ENCODE results near the gene MAGEB4.
"Not testable (repeated sequence)": the region's sequence is repeated elsewhere in the genome, so short reads cannot be mapped to it uniquely, and the experiment has no call there.

MAGEB4 gene, protein sequence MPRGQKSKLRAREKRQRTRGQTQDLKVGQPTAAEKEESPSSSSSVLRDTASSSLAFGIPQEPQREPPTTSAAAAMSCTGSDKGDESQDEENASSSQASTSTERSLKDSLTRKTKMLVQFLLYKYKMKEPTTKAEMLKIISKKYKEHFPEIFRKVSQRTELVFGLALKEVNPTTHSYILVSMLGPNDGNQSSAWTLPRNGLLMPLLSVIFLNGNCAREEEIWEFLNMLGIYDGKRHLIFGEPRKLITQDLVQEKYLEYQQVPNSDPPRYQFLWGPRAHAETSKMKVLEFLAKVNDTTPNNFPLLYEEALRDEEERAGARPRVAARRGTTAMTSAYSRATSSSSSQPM

DNA sequence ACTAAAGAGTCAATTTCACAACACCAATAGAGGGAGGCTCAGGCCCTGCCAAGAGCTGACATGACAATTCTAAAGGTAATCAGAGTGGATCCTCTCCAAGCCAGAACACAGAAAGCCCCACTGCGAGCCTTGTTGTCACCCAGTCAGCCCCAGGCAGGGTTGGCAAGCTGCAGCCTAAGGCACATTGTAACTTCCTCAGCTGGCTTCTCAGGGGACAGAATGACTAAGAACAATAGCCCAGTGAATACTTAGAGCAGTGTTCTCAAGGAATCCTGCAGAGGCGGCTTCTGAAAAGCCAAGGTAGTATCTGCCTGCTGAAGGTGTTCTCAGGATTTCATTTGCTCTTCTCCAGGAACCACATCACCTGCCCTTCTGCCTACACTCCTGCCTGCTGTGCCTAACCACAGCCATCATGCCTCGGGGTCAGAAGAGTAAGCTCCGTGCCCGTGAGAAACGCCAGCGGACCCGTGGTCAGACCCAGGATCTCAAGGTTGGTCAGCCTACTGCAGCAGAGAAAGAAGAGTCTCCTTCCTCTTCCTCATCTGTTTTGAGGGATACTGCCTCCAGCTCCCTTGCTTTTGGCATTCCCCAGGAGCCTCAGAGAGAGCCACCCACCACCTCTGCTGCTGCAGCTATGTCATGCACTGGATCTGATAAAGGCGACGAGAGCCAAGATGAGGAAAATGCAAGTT lies at the start of gene MAGEB4:
Gene MAGEB4, plus strand, starts transcription at position 277 of the 692 bp plus-strand sequence. Its CDS starts 136 bp downstream, at position 413.
- no peak for DNase-seq (ENCODE audit: low read depth)

DNA sequence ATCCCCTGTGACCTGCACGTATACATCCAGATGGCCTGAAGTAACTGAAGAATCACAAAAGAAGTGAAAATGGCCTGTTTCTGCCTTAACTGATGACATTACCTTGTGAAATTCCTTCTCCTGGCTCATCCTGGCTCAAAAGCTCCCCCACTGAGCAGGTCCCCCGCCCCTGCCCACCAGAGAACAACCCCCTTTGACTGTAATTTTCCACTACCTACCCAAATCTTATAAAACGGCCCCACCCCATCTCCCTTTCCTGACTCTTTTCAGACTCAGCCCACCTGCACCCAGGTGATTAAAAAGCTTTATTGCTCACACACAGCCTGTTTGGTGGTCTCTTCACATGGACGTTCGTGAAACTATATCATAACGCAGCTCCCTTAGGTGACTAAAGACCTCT lies 47.9 kb upstream of the MAGEB4 start:
- DNase-seq (ENCODE audit: low read depth) = not testable (repeated sequence)

DNA sequence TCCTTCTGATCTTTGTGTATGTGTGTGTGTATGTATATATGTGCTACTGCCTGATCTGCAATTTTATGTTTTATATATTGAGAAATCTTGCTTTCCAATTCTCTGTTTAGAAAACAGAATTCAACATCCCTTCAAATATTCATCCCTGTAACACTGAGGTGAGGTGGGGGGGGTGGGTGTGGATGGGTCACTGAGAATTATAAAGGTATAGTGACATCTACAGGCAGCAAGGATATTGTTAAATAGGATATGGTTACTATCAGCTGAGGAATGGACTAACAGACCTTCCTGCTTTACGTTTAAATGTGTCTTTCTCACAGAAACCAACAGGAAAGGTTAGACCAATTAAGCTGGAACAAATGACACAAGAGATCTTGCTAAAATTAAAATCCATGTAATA lies 45.5 kb upstream of the MAGEB4 start:
- no peak for DNase-seq (ENCODE audit: low read depth)

DNA sequence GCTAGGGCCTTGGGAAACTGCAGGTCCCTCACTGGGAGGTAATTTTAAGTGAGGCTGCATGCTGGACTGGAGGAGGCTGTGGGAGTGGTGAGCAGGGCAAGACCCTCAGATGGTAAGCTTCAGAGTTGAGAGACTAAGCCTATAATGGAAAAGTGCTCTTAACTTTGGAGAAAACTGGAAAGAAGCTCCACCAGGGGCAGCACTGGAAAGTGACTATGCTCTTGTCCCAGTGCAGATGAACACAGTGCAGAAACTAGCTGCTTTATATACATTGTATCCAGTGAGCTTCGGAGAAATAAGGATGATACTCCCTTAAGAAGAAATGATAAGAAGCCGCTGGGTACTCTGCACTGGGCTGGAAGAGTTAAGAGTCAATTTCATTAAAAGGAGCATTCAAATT lies 29.6 kb upstream of the MAGEB4 start:
- no peak for DNase-seq (ENCODE audit: low read depth)

DNA sequence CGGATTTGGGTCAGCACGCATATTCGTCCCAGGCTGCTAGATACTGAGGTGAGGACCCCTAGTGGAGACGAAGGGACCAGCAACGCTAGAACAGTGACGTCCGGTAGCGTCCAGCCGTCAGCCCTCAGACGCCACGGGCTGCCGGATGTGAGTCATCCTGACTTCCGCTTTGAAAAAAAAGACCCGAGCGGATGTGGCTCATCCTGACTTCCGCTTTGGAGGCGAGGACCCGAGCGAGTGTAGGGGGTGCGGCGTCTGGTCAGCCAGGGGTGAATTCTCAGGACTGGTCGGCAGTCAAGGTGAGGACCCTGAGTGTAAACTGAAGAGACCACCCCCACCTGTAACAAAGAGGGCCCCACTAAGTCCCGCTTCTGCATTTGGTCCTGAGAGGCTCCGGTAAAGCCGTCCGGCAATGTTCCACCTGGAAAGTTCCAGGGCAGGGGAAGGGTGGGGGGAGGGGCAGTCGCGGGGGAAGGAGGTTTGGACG lies 26.4 kb upstream of the MAGEB4 start, which contains the start of gene MAGEB2:
Gene MAGEB2, plus strand, starts transcription at position 207 of the 487 bp plus-strand sequence. CDS start 3,018 bp downstream, outside the sequence.
- DNase-seq (ENCODE audit: low read depth) = no peak

DNA sequence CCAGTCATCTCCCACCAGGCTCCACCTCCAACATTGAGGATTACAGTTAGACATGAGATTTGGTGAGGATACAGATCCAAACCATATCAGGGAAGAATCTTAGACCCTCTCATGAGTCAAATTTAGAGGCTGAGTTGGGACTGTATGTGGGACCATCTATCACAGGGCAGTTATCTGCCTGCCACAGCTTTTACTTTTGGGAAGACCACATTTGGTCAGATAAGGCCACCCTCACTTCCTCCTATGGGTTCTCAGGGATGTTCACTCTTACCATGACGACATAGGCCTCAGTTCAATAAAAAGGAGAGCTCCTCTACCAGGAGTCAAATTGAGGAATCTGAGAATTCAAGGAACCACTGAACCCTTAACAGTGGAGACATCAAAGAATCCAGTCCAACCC lies 24.3 kb upstream of the MAGEB4 start:
- no peak for DNase-seq (ENCODE audit: low read depth)

DNA sequence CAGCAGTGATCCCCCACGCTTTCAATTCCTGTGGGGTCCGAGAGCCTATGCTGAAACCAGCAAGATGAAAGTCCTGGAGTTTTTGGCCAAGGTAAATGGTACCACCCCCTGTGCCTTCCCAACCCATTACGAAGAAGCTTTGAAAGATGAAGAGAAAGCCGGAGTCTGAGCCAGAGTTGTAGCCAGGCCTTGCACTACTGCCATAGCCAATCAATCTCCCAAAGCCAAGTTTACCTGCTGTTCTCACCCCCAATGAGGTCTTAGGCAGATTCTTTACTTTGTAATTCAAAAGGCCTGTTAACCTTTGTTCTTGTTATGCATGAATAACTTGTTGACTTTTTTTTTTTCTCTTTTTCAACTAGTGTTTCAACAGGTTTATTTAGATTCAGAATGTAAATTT lies 22.4 kb upstream of the MAGEB4 start:
- no peak for DNase-seq (ENCODE audit: low read depth)

DNA sequence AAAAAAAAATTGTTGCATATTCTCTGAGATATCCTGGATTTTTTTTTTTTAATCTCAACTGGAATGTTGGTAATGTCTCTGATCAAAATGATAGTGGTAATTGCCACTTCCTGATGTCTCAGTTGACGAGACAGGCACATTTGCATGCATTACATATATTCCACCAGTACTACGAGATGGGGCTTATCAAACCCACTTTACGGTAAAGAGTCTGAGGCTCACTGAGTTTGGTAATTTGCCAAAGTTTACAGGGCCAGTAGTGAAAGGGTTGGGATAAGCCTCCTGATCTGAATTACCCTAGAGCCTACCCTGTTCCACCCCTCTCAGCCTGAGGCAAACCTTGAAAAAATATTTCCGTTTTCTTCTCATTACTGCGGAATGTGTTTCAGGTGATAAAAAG lies 21.1 kb upstream of the MAGEB4 start:
- no peak for DNase-seq (ENCODE audit: low read depth)

DNA sequence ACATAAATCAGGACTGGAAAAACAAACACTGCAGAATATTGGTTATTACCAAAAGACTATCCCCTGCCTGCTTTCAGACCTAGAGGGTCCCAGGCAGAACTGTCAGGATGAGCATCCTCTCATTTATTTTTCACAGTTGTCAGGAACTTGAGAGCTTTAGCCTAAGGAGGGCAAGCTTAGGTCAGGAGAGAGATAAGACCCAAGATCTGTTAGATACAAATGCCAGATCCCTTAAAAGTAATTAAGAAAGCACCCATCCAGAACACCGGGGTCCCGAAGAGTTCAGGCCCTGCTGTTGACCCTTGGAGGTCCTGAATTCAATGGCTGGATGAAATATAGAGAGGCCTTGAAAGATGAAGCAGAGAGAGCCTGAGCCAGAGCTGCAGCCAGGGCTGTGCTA lies 17.3 kb upstream of the MAGEB4 start:
- DNase-seq (ENCODE audit: low read depth) = no peak

DNA sequence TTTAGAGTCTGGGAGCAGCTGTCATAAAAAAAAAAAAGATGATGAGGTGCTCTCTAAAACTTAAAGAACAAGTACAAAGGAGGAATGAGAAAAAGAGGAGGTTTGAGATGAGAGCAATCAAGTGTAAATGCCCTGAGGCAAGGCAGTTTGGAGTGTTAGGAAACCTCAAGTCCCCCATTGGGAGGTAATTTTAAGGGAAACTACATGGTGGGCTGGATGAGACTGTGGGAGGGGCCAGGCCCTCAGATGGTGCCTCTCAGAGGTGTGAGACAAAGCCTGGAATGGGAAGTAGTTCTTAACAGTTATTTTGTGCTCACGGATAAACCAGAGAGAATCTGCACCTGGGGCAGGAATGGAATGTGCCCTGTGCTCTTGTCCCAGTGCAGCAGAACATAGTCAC lies 13.3 kb upstream of the MAGEB4 start:
- DNase-seq (ENCODE audit: low read depth) = no peak

DNA sequence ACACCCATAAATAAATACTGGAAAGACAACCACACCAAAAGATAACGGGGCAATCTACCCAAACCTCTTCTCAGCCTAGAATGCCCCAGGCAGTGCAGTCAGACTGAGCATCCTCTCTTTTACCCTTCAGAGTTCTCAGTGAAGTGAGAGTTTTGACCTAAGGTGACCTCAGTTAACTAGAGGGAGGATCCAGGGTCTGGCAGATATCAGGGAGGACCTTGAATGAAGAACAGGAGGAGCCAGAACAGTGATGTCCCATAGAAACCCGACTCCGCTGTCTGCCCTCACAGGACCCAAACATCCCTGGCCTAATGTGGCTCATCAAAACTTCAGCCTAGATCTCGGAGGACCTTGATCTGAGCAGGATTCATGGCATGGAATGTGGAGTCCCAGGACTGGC lies 11.4 kb upstream of the MAGEB4 start, which contains the start of gene MAGEB3:
Gene MAGEB3, plus strand, starts transcription at position 263 of the 400 bp plus-strand sequence. CDS start 5,268 bp downstream, outside the sequence.
- DNase-seq (ENCODE audit: low read depth) = no peak

DNA sequence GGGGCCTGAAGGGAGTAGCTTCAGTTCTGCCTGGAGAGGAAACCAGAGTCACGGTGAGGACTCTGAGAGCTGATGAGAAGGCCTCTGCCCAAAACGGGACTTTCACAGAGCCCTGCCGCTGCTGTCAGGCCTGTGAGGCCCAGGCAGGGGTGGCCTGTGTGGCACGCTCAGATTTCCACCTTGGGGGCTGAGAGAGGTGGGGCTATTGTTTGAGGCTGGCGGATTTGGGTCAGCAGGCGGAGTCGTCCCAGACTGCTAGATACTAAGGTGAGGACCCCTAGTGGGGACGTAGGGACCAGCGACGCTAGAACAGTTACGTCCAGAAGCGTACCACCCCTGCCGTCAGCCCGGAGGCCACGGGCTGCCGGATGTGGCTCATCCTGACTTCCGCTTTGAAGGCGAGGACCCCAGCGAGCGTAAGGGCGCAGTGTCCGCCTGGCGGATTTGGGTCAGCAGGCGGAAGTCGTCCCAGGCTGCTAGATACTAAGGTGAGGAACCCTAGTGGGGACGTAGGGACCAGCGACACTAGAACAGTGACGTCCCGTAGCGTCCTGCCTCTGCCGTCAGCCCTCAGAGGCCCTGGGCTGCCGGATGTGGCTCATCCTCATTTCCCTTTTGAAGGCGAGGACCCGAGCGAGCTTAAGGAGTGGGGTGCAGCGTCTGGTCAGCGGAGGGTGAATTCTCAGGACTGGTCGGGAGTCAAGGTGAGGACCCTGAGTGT lies 5.1 kb downstream of the MAGEB4 start, which contains the start of gene MAGEB1:
Gene MAGEB1, plus strand, starts transcription at position 378 of the 721 bp plus-strand sequence. CDS start 3,348 bp downstream, outside the sequence.
- DNase-seq (ENCODE audit: low read depth) = no peak

DNA sequence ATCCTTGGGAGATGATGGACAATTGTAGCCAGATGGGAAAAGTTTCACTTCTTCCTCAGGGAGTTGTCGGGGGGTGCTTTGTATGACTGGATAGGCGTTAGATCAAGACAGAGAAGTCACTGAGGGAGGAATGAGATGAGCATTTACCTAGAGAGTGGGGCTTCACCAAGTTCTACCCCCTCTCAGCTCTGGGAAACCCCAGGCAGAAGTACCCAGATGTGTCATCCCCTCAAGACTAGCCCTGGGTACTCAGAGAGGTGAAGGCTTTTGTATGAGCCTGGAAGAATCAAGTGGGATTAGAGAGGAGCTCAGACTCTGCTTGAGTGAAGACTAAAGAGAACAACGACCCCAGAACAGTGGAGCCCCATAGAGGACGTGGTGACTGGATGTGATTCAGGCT lies 7.1 kb downstream of the MAGEB4 start:
- DNase-seq (ENCODE audit: low read depth) = no peak

DNA sequence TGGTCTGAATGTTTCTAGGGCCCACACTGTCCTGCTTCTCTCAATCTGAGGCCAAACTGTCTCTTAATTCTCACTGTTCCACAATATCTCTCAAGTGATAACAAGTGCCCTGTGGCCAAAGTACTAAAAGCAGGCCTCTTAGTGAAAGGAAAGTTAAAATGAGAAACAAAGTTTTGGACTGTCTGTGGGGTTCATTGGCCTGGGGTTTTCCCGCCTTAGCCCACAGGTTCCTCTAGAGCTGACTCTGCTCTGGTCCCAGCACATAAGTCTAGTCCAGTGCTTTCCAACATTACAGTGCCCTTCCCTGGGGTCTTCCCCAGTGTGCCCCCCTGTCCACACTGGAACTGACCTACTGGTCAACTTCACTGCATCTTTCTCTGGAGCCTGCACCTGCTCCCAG lies 11.5 kb downstream of the MAGEB4 start:
- no peak for DNase-seq (ENCODE audit: low read depth)

DNA sequence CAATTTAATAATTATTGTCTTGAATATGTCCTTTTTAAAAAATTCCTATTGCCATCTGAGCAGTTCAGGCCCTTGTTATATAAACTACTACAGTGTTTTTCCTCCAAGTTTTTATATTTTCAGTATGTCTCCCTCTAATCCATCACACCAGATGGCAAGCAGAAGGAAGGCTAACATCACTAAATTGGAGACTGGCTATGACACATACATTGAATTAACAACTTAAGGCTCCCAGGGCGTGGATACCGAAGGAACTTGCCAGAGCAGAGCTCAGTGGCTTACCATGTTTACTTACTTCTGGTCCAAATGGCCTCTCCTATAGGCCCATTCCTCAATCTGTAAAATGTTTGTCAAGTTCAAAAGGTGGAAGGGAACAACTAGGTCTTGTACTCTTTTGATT lies 18.1 kb downstream of the MAGEB4 start:
- DNase-seq (ENCODE audit: low read depth) = no peak

DNA sequence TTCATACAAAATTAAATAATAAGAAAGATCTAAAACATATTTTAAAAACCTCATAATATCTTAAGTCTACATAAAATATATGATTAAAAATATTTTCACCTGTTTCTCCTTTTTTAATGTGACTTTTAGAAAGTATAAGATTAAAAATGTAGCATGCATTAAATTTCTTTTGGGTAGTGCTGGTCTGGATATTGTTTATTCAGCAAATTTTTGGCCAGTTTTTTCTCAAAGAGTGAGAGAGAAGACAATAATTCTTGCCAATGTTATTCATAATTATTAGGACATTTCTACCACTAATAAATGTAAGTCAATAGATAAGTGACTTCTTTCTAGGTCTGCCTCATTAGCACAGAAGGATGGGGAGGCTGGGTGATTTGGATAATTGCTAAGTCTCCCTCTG lies 19.2 kb downstream of the MAGEB4 start:
- no peak for DNase-seq (ENCODE audit: low read depth)

DNA sequence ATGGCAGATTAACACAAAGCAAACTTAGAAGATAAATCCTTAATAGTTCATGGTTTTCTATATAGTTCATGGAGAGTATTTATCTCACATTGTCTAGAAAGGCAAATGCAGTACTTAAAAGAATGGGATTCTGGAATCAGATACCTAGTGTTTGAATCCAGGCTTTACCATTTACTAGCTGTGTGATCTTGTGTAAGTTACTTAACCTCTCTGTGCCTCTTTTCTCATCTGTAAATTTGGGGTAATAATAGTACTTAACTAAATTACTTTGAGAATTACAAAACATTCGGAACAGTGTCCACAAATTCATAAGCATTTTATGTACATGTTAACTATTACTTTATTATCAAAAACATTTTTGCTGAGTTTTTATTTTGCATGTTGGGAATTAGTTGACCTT lies 21.0 kb downstream of the MAGEB4 start:
- no peak for DNase-seq (ENCODE audit: low read depth)

DNA sequence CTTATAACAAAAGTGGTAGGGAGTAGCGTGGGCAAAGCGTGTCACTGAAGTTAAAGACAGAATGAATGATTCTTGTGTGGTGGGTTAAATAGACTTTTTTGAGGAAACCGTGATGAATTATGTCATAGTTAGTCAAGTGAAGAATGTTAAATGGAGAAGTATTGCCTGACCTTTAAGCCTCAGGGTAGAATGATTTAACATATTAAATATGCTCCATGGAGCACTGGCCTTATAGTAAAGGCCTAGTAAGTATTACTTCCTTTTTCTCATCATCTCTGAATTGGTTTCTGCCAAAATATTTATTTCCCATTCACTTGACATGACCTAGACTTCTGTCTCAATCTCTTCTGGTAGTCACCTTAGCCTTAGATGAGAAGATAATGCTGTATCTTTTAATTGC lies 28.8 kb downstream of the MAGEB4 start:
- no peak for DNase-seq (ENCODE audit: low read depth)

DNA sequence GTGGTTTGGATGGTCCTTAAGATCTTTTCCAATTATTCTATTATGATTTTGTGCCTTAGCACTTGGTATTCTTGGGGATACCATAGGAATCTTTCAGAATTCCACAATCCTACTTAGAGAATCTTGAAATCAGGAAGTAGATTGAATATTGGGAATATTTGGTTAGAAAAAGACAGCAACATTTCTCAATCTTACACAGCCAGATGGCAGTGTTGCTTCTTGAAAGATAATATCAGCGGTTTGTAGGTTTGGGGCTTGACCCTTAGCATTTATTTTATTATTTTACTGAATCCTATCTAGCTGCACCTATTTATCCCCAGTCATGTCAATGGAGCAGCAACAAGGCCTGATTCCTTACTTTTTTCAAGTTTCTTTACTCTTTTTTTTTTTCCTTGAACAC lies 33.7 kb downstream of the MAGEB4 start:
- no peak for DNase-seq (ENCODE audit: low read depth)

DNA sequence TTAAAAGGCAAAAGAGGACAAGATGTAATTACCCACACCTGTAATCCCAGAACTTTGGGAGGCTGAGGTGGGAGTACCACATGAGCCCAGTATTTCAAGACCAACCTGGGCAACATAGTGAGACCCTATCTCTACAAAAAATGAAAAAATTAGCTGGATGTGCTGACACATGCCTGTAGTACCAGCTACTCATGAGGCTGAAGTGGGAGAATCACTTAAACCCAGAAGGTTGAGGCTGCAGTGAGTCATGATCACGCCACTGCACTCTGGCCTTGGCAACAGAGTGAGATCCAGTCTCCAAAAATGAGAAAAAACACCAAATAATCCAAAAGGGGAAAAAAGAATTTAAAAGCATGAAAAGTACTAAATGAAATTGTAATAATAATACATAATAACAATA lies 36.6 kb downstream of the MAGEB4 start:
- peak; percentile 17 for DNase-seq (ENCODE audit: low read depth)

DNA sequence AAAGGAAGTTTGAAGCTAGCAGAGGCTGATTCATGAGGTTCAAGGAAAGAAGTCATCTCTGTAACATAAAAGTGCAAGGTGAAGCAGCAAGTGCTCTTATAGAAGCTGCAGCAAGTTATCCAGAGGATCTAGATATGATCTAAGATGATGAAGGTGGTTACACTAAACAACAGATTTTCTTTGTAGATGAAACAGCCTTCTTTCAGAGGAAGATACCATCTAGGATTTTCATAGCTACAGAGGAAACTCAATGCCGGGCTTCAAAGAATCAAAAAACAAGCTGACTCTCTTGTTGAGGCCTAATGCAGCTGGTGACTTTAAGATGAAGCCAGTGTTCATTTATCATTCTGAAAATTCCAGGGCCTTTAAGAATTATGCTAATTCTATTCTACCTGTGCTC lies 38.6 kb downstream of the MAGEB4 start:
- DNase-seq (ENCODE audit: low read depth) = no peak

DNA sequence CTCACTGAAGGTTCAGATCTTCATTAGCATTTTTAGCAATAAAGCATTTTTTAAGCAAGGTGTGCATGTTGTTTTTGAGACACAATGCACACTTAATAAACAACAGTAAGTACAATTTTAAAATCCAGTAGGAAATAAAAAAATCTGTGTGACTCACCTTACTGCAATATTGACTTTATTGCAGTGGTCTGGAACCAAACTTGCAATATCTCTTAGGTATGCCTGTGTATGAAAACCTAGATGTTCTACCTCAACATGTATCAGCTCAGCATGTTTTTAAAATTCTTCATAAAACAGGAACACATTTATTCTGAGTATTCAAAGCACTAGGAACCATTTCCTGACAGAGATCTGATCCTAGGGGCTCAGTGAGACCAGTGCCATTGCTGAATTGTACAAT lies 40.7 kb downstream of the MAGEB4 start:
- DNase-seq (ENCODE audit: low read depth) = no peak
